A549 (cell line): Measurements from ENCODE around the gene TSC2. TPM values are rescaled to one million over a fixed set of nuclear protein-coding genes. Genes with fewer than 3 reads are reported as not detected.
"Not testable (repeated sequence)": the region's sequence is repeated elsewhere in the genome, so short reads cannot be mapped to it uniquely, and the experiment has no call there.

Experiments
- ATAC-seq, 2 experiments: fragments of 200-7000 bp in 1 of 2; fragments of >200 bp in 1 of 2; cut with Nextera tagmentation in 1 of 2; cut with Tn5 transposase in 1 of 2; 3 replicates each; pipeline versions ENCODE4 v1.8.0 to v1.9.1; 2018 to 2020; ENCODE audit warnings: mild to moderate bottlenecking in 1 of 2, moderate library complexity in 1 of 2
- CTCF ChIA-PET: fragments of 300-600 bp; sonication (Branson Sonifier 250); formaldehyde crosslinking; extraction: SDS; loops from one replicate; lab custom pipeline; 2021; ENCODE audit warnings: antibody characterized with exemption, inconsistent platforms; lab: Yijun Ruan, JAX
- POLR2A ChIA-PET: fragments of 350-600 bp; formaldehyde crosslinking; extraction: SDS; loops from one replicate; lab custom pipeline; 2021; ENCODE audit warnings: antibody characterized with exemption, inconsistent platforms; lab: Yijun Ruan, JAX
- DNase-seq, 2 experiments: peaks; one replicate each; pipeline versions ENCODE4 v3.0.0 to v3.0.0-alpha.2; 2011 to 2016; ENCODE audit warnings: low read depth in 1 of 2, low spot score in 1 of 2
- FAIRE-seq: peaks from 2 replicates; lab custom pipeline; 2011; peaks lifted over from hg19 to GRCh38; lab: Jason Lieb, UNC
- H3K27ac ChIP-seq, 2 experiments: fragments of >200 bp; sonication (Bioruptor Twin); formaldehyde crosslinking; 3 replicates each; pipeline ENCODE4 v1.5.1; 2016 to 2017
- H3K4me1 ChIP-seq: fragments of >200 bp; sonication (Bioruptor Twin); formaldehyde crosslinking; 3 replicates; pipeline ENCODE4 v1.6.1; 2016
- H3K4me2 ChIP-seq: fragments of >200 bp; sonication (Bioruptor Twin); formaldehyde crosslinking; 3 replicates; pipeline ENCODE4 v1.6.1; 2016
- H3K4me3 ChIP-seq: fragments of >200 bp; sonication (Bioruptor Twin); formaldehyde crosslinking; 3 replicates; pipeline ENCODE4 v1.5.1; 2016
- H3K9me3 ChIP-seq: fragments of >200 bp; sonication (Bioruptor Twin); formaldehyde crosslinking; 3 replicates; pipeline ENCODE4 v1.6.1; 2016
- ATOH8 ChIP-seq: fragments of 250-450 bp; sonication (Bioruptor Pico); IDR thresholded peaks from 2 replicates; pipeline ENCODE4 v1.5.0; 2020; ENCODE audit warnings: low read depth, mild to moderate bottlenecking, moderate library complexity
- BHLHE40 ChIP-seq: IDR thresholded peaks from 2 replicates; pipeline ENCODE4 v1.6.1; 2012; ENCODE audit warnings: low read depth, low read length, inconsistent platforms
- CBX8 ChIP-seq: fragments of 200-600 bp; sonication (generic); IDR thresholded peaks from 2 replicates; pipeline ENCODE4 v1.6.1; 2016
- CEBPB ChIP-seq, 2 experiments: fragments of >200 bp in 1 of 2; sonication (Bioruptor Twin) in 1 of 2; formaldehyde crosslinking in 1 of 2; IDR thresholded peaks; 2 replicates each; pipeline ENCODE4 v1.6.1; 2012 to 2016
- E2F6 ChIP-seq: IDR thresholded peaks from 2 replicates; pipeline ENCODE4 v1.6.1; 2012; ENCODE audit warnings: low read depth, borderline replicate concordance
- FOSB ChIP-seq: fragments of 250-450 bp; sonication (Bioruptor Pico); IDR thresholded peaks from 2 replicates; pipeline ENCODE4 v1.5.0; 2020; ENCODE audit warnings: mild to moderate bottlenecking, moderate library complexity
- FOSL2 ChIP-seq, 2 experiments: fragments of 450-650 bp in 1 of 2; fragments of >200 bp in 1 of 2; sonication (Bioruptor Twin) in 1 of 2; formaldehyde crosslinking; IDR thresholded peaks; 2 replicates each; pipeline versions ENCODE4 v1.5.0 to v1.6.1; 2016 to 2020; ENCODE audit warnings: mild to moderate bottlenecking in 1 of 2, moderate library complexity in 1 of 2
- FOXS1 ChIP-seq: fragments of 250-450 bp; sonication (Bioruptor Pico); IDR thresholded peaks from 2 replicates; pipeline ENCODE4 v1.5.0; 2020; ENCODE audit warnings: mild to moderate bottlenecking, moderate library complexity
- HES2 ChIP-seq: fragments of >200 bp; sonication (Bioruptor Twin); formaldehyde crosslinking; IDR thresholded peaks from 2 replicates; pipeline ENCODE4 v1.6.1; 2016
- HOXB13 ChIP-seq: fragments of 250-450 bp; sonication (Bioruptor Pico); IDR thresholded peaks from 2 replicates; pipeline ENCODE4 v1.5.0; 2020; ENCODE audit warnings: low read depth, mild to moderate bottlenecking, moderate library complexity
- JUN ChIP-seq, 2 experiments: fragments of >200 bp; sonication (Bioruptor Twin); formaldehyde crosslinking; IDR thresholded peaks; 2 replicates in 1 of 2; 3 replicates in 1 of 2; pipeline ENCODE4 v1.6.1; 2016 to 2017
- KDM5A ChIP-seq: fragments of 200-600 bp; sonication (generic); IDR thresholded peaks from 2 replicates; pipeline ENCODE4 v1.6.1; 2016; ENCODE audit warnings: antibody characterized with exemption, mild to moderate bottlenecking
- MAFK ChIP-seq: fragments of 450-650 bp; IDR thresholded peaks from 2 replicates; pipeline ENCODE4 v1.6.1; 2014; ENCODE audit not compliant: partially characterized antibody
- MAZ ChIP-seq: fragments of 150-350 bp; IDR thresholded peaks from 2 replicates; pipeline ENCODE4 v1.6.1; 2014; ENCODE audit warnings: antibody characterized with exemption, low read depth, low read length, borderline replicate concordance
- NR3C1 ChIP-seq: fragments of >200 bp; sonication (Bioruptor Twin); formaldehyde crosslinking; IDR thresholded peaks from 3 replicates; pipeline ENCODE4 v1.6.1; 2017
- PHF8 ChIP-seq: fragments of 200-600 bp; sonication (generic); IDR thresholded peaks from 2 replicates; pipeline ENCODE4 v1.6.1; 2016; ENCODE audit warnings: low read depth, mild to moderate bottlenecking, antibody characterized with exemption, moderate library complexity, borderline replicate concordance
- POLR2A ChIP-seq: IDR thresholded peaks from 2 replicates; pipeline ENCODE4 v1.6.1; 2012; ENCODE audit warnings: mild to moderate bottlenecking, low read length
- POLR2AphosphoS2 ChIP-seq: conservative IDR thresholded peaks from 2 replicates; pipeline ENCODE4 v1.6.1; 2012; ENCODE audit warnings: low read length, improper control_type of control experiment, inconsistent platforms
- RAD21 ChIP-seq, 2 experiments: fragments of >200 bp in 1 of 2; sonication (Bioruptor Twin) in 1 of 2; formaldehyde crosslinking in 1 of 2; IDR thresholded peaks in 1 of 2; conservative IDR thresholded peaks in 1 of 2; 2 replicates in 1 of 2; 3 replicates in 1 of 2; pipeline ENCODE4 v1.6.1; 2012 to 2018; ENCODE audit warnings: inconsistent platforms in 1 of 2
- RCOR1 ChIP-seq: fragments of 150-350 bp; IDR thresholded peaks from 2 replicates; pipeline ENCODE4 v1.6.1; 2014; ENCODE audit warnings: antibody characterized with exemption, low read length, low read depth
- RFX5 ChIP-seq: fragments of 450-650 bp; IDR thresholded peaks from 2 replicates; pipeline ENCODE4 v1.7.1; 2014; ENCODE audit warnings: antibody characterized with exemption, mild to moderate bottlenecking, moderate library complexity
- RNF2 ChIP-seq: fragments of 200-600 bp; sonication (generic); IDR thresholded peaks from 2 replicates; pipeline ENCODE4 v1.6.1; 2016; ENCODE audit warnings: low read depth, mild to moderate bottlenecking, antibody characterized with exemption, moderate library complexity, borderline replicate concordance
- SREBF2 ChIP-seq: fragments of 450-650 bp; IDR thresholded peaks from 2 replicates; pipeline ENCODE4 v1.6.1; 2014; ENCODE audit warnings: mild to moderate bottlenecking, moderate library complexity
- TFCP2L1 ChIP-seq: fragments of 250-450 bp; sonication (Bioruptor Pico); IDR thresholded peaks from 2 replicates; pipeline ENCODE4 v1.5.0; 2021; ENCODE audit warnings: mild to moderate bottlenecking
- ZNF302 ChIP-seq: fragments of 250-450 bp; sonication (Bioruptor Pico); IDR thresholded peaks from 2 replicates; pipeline ENCODE4 v1.9.0; 2021; ENCODE audit warnings: inconsistent platforms, mild to moderate bottlenecking, moderate library complexity
- WGBS: methylation state at CpG from one replicate; pipeline ENCODE4 v1.1.6; 2017; ENCODE audit errors: missing lambda C conversion rate; 5-methylcytosine and 5-hydroxymethylcytosine counted together
- polyA plus RNA-seq, 4 experiments: library from polyadenylated mRNA; depleted of rRNA in 3 of 4; stranded (reverse); fragments of >200 nt; fragmentation: RNase III in 1 of 4; extraction: RNeasy Plus Mini Kit Qiagen cat#74134 plus additional on column Dnase treatment in 1 of 4; gene quantifications; 2 replicates in 3 of 4; 3 replicates in 1 of 4; pipeline ENCODE4 v1.2.3, GENCODE V29; 2011 to 2017

The TSC2 gene
- polyA plus RNA-seq, 2 of the 4 experiments (the other 2 are of a cell fraction), result 32.6 to 47.3 TPM

GRCh38 chr16:2033057-2033908, 14.5 kb upstream of the TSC2 start:
- peak; percentile 55 to 69 for ATAC-seq
- H3K4me3 ChIP-seq, result peak overlapping the region; percentile 25; the same call in 2 of the 3 replicates
- DNase-seq, result peak in 1 of 2 experiments; percentile 65
- ChIA-PET POLR2A (interaction anchor here (0.6 kb wide), 1 partner anchor 69 kb away, joined by 3 read pairs; no protein-coding TSS in a partner anchor), CTCF (interaction anchor here (0.6 to 3.2 kb wide), 5 partner anchors 10 to 30 kb away, joined by 3 to 21 read pairs (median 4); no protein-coding TSS in a partner anchor)
- H3K4me1 ChIP-seq, result peaks cover 62% of the 10 kb centered on the region
- WGBS, result 22% methylated on average over 18 of the region's 37 CpGs
- TF ChIP-seq PHF8 (no peak), RNF2 (no peak), BHLHE40 (no peak), FOSB (CRISPR knock-in tag) (no peak), RCOR1 (no peak), FOSL2 (IDR thresholded peaks at IDR 0.05) (no peak), FOSL2 (CRISPR knock-in tag; IDR thresholded peaks at IDR 0.05) (no peak), MAFK (no peak), ATOH8 (CRISPR knock-in tag) (no peak), SREBF2 (no peak), NR3C1 (no peak), POLR2A (0 out of 2 replicates have a peak, but pooled peaks have one; percentile 11), E2F6 (peak; percentile 64; the same call in 1 of the 2 replicates)
- FAIRE-seq, result no peak
- peak overlapping the region; percentile 82 to 90 for H3K27ac ChIP-seq
- H3K4me2 ChIP-seq, result peak overlapping the region; percentile 66
- no peaks in the 10 kb centered on the region for H3K9me3 ChIP-seq

GRCh38 chr16:2033909-2034695, 13.7 kb upstream of the TSC2 start:
- 78% methylated on average over 16 of the region's 32 CpGs for WGBS
- H3K4me3 ChIP-seq, result peak overlapping the region; percentile 25; the same call in 2 of the 3 replicates
- POLR2A ChIA-PET, DNase-seq, FAIRE-seq, H3K9me3 ChIP-seq: not testable (repeated sequence)
- peak overlapping the region; percentile 90 to 93 for H3K27ac ChIP-seq
- H3K4me2 ChIP-seq, result peak overlapping the region; percentile 88
- peak; percentile 22; the same call in 1 of the 2 replicates for TF ChIP-seq HOXB13 (CRISPR knock-in tag)
- H3K4me1 ChIP-seq, result peaks cover 70% of the 10 kb centered on the region
- peak; percentile 9; a peak in 4 of 6 replicates for ATAC-seq
- CTCF ChIA-PET, result interaction anchor here (0.6 to 3.2 kb wide), 6 partner anchors 11 to 31 kb away, joined by 3 to 21 read pairs (median 4); partner anchors contain the start of genes NTHL1 and TSC2

GRCh38 chr16:2034696-2035430, 12.9 kb upstream of the TSC2 start:
- Histone ChIP-seq H3K9me3 (no peaks in the 10 kb centered on the region), H3K4me1 (peaks cover 78% of the 10 kb centered on the region), H3K27ac (peak overlapping the region; percentile 90 to 93), H3K4me2 (peak overlapping the region; percentile 88), H3K4me3 (0 out of 3 replicates have a peak overlapping the region, but pooled peaks have one; percentile 3)
- FAIRE-seq (no peak), DNase-seq (no peak), ATAC-seq (no peak)
- TF ChIP-seq BHLHE40 (no peak), ZNF302 (no peak), RFX5 (no peak), POLR2AphosphoS2 (no peak), RAD21 (conservative IDR thresholded peaks at IDR 0.05 in 1 of 2, IDR thresholded peaks at IDR 0.05 in 1 of 2) (no peak), KDM5A (no peak), HES2 (no peak), MAFK (no peak), TFCP2L1 (CRISPR knock-in tag) (no peak), E2F6 (no peak), RCOR1 (no peak), JUN (IDR thresholded peaks at IDR 0.05) (no peak), MAZ (no peak), PHF8 (no peak), FOXS1 (CRISPR knock-in tag) (no peak), CBX8 (no peak), CEBPB (IDR thresholded peaks at IDR 0.05) (no peak), FOSL2 (IDR thresholded peaks at IDR 0.05) (no peak), FOSL2 (CRISPR knock-in tag; IDR thresholded peaks at IDR 0.05) (no peak)
- WGBS, result 96% methylated on average over 4 of the region's 17 CpGs
- ChIA-PET CTCF (interaction anchor here (0.9 to 3.1 kb wide), 7 partner anchors 10 to 106 kb away, joined by 3 to 20 read pairs (median 4); partner anchors contain the start of genes NTHL1 and TSC2), POLR2A (interaction anchor here (1.2 kb wide), 1 partner anchor 13 kb away, joined by 3 read pairs; the partner anchor contains the start of genes NTHL1 and TSC2)
